Cerebellar cortex (tissue), 1 donor: ENCODE measurements around the gene ICAM1.
"Not testable (repeated sequence)": the region's sequence is repeated elsewhere in the genome, so short reads cannot be mapped to it uniquely, and the experiment has no call there.

ENCODE experiments used
- DNase-seq: peaks from one replicate; pipeline ENCODE4 v3.0.0-alpha.2; 2015; ENCODE audit warnings: low spot score

ICAM1 gene

GRCh38 chr19:10270616-10271394 is at the start of gene ICAM1:
Gene ICAM1 (plus strand): TSS chr19:10271120. CDS start chr19:10271160, 40 bp downstream.
- no peak for DNase-seq

- no peak for DNase-seq
Observed at GRCh38 chr19:10222201-10222890, 48.6 kb upstream of the ICAM1 start.

GRCh38 chr19:10223488-10224213 is 47.3 kb upstream of the ICAM1 start:
- DNase-seq, result no peak

GRCh38 chr19:10224337-10224736 is 46.6 kb upstream of the ICAM1 start:
- no peak for DNase-seq

GRCh38 chr19:10226021-10226375 is 44.9 kb upstream of the ICAM1 start:
- DNase-seq, result no peak

- DNase-seq, result no peak
Observed at GRCh38 chr19:10226376-10227025, 44.4 kb upstream of the ICAM1 start.

GRCh38 chr19:10227026-10227971 is 43.6 kb upstream of the ICAM1 start:
- no peak for DNase-seq

GRCh38 chr19:10228393-10228792 is 42.5 kb upstream of the ICAM1 start:
- DNase-seq, result no peak

GRCh38 chr19:10228920-10229319 is 42.0 kb upstream of the ICAM1 start:
- DNase-seq, result peak; percentile 56

- DNase-seq, result no peak
Observed at GRCh38 chr19:10230173-10230860, 40.6 kb upstream of the ICAM1 start.

- peak; percentile 47 for DNase-seq
Observed at GRCh38 chr19:10230861-10231611, 39.9 kb upstream of the ICAM1 start, which contains the start of gene S1PR2. Gene S1PR2 (minus strand): TSS chr19:10231331. CDS start chr19:10224905, 6,426 bp downstream.

GRCh38 chr19:10231612-10232228 is 39.2 kb upstream of the ICAM1 start:
- no peak for DNase-seq

GRCh38 chr19:10233946-10234345 is 37.0 kb upstream of the ICAM1 start:
- DNase-seq, result no peak

GRCh38 chr19:10235003-10235402 is 35.9 kb upstream of the ICAM1 start:
- DNase-seq, result no peak

GRCh38 chr19:10235409-10235808 is 35.5 kb upstream of the ICAM1 start:
- not testable (repeated sequence) for DNase-seq

GRCh38 chr19:10237702-10238101 is 33.2 kb upstream of the ICAM1 start:
- DNase-seq, result no peak

GRCh38 chr19:10238172-10238783 is 32.6 kb upstream of the ICAM1 start:
- no peak for DNase-seq

GRCh38 chr19:10241826-10242449 is 29.0 kb upstream of the ICAM1 start:
- not testable (repeated sequence) for DNase-seq
